NCI-H82 treated with DMSO at 0.1 percent for 48 hours (cell line): ENCODE data around the gene RPS6KA5.

Experiments used
- DNase-seq: peaks from one replicate; lab custom pipeline; 2025; ENCODE audit not compliant: unreplicated experiment; lab: John Stamatoyannopoulos, UW

RPS6KA5 gene

DNA sequence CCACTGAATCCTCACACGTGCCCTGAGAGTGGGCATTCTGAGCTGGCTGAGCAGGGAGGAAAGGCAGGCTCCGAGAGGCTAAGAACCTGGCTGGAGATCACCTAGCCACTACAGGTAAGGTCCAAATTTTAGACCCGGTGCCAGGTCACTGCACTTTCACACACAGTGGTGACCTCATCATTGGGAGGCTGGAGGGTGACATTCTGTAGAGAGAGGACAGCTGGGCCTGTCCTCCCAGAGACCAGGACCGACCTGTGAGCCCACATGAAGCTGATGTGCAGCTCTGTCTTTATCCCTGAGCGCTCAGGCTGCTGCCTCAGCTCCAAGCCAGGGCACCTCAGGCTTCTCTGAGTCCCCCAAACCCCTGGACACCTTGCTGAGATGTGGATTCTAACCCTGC, 248.3 kb downstream of the RPS6KA5 start:
- no peak for DNase-seq

DNA sequence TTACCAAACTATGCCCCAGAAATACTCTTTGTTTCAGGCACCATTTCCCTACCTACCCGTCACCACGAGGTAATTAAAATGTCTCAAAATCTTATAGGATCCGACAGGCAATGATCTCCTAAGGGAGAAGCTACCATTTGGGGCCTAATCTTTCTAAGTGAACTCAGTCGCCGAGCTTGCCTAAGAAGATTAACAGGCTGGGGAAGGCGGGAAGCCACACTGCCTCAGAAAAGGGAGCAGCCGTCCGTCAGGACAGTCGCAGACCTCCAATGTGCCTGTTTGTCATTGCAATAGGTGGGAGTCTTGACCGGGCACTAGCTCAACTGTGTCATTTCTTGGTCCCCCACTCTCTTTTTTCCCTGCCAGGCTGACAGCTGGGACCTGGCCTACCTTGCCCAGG, 248.8 kb downstream of the RPS6KA5 start:
- DNase-seq = peak; percentile 90

- peak; percentile 71 for DNase-seq
Observed at GRCh38 chr14:90810806-90811205, 249.6 kb downstream of the RPS6KA5 start.

DNA sequence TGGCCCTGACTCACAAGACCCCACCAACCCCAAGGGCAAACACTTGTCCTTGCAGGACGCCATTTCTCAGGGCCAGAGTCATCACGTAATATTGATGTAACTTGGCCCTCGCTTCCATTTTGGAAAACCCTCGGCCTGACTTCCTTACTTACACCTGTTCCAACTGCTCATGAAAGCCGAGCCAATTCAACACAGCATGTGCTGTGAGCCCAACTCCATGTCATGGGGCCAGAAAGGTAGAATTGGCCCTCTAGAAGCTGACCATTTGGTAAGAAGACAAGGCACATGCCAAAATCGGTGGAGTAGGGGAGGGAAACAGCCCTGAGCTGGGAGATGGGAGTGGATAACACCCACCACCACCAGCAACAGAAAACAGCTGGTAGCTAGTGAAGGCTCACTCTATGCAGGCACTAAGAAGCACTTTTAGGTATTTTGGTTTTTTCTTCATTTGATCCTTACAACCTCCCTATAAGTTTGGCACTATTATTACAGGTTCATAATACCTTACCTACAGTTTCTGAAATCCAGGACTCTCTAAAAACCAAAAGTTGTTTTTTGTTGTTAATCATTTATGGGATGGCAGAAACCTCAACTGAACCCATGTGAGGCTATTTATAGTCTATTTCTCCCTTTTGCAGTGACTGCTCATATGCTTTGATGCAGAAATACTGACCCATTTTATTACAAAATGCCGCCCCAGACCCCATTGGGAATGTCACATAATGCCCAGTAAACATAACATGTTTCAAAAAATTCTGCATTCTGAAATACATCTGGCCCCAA, 250.7 kb downstream of the RPS6KA5 start:
- no peak for DNase-seq

DNA sequence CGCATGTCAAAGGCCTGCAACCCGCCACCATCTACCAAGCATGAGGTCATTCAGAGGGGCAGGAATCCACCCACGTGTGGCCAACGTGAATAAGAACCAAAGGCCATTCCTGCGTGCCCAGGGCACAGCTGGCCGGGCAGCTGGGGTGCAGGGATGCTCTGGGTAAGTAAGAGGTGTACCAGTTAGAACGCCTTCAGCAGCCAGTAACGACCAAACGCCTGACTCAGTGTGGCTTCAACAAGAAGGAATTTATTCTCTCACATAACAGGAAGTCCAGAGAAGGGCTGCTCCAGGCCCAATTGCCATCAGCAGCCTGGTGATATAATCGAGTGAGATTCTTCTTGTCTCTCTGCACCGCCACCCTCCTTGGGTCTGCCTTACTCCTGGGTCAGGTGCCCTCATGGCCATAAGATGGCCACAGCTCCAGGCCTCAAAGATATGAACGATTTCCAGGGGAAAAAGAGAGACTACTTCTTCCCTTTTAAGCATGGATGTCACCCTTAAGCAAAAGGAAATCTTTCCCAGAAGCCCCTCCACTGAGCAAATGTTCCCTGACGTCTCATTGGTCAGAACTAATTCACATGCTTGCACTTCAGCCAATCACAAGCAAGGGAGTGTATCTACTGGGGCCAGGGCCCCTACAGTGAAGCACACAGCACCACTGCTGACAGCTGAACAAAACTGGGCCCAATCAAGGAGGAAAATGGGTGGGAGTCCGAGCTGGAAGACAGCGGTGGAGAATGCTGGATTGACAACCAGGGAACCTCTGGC, 251.5 kb downstream of the RPS6KA5 start:
- no peak for DNase-seq

DNA sequence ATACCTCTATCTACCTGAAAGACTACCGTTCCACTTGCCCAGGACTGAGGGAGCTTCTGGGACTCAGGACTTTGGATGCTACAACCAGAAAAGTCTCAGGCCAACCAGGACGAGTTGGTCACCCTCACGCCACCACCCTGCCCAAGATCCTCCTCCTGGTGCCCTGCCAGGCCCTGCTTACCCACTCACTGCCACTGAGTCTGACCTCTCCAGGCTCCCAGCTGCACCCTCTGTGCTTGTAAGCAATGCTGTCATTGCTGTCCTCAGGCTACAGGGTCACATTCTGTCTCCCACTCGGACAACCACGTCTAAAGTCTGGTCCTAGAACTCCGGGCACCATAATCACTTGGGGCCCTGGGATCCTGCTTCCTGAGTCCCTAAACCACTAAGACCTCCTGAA, 253.4 kb downstream of the RPS6KA5 start:
- no peak for DNase-seq

- no peak for DNase-seq
Observed at GRCh38 chr14:90805662-90806540, 254.5 kb downstream of the RPS6KA5 start.

DNA sequence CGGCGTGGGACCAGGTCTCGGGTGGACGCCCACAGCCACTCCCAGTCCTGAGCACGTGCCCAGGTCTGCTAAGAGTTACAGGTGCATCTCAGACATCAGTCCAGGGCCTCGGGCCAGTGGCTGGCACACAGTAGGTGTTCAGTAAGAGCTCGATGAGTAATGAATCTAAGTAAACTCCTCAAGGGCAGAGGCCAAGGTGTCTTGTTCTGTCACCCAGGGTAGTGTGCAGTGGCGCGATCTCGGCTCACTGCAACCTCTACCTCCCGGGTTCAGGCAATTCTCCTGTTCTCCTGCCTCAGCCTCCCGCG, 255.4 kb downstream of the RPS6KA5 start:
- no peak for DNase-seq

GRCh38 chr14:90804292-90805083, 256.0 kb downstream of the RPS6KA5 start:
- DNase-seq = no peak

- DNase-seq = no peak
Observed at GRCh38 chr14:90803249-90803648, 257.2 kb downstream of the RPS6KA5 start.

DNA sequence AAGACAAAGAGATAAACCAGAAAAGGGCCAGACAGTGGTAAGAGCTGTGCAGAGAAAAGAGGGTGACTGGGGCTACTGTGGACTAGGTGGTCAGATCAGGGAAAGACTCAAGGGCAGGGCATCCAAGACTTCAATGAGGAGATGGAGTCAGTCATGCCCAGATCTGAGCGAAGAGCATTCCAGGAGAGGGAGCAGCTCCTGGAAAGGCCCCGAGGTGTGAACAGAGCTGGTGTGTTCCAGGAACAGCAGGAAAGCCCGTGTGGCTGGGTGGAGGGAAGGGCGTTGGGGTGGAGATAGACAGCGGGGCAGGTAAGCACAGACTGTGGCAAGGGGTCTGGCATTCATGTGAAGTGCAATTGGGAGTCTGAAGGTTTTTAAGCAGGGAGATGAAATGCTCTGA, 261.0 kb downstream of the RPS6KA5 start:
- DNase-seq = no peak

GRCh38 chr14:90797919-90798318, 262.5 kb downstream of the RPS6KA5 start:
- no peak for DNase-seq
